OCI-LY7 (cell line): ENCODE data around the gene PRICKLE2. TPM values are rescaled to one million over a fixed set of nuclear protein-coding genes. Genes with fewer than 3 reads are reported as not detected.

Experiments
- BruUV-seq: library from RNA; stranded (reverse); fragments of 400-500 nt; replicated peaks from 2 replicates; lab custom pipeline; 2021; lab: Mats Ljungman, UMichigan
- CTCF ChIA-PET: fragments of 300-600 bp; sonication (Branson Sonifier 250); formaldehyde crosslinking; loops from one replicate; lab custom pipeline; 2022; ENCODE audit warnings: antibody characterized with exemption; ENCODE audit not compliant: unreplicated experiment; lab: Charles Lee
- POLR2A ChIA-PET: fragments of 300-600 bp; sonication (Branson Sonifier 250); formaldehyde crosslinking; loops from one replicate; lab custom pipeline; 2022; ENCODE audit warnings: antibody characterized with exemption; lab: Charles Lee
- DNase-seq: peaks from one replicate; pipeline ENCODE4 v3.0.0-alpha.2; 2015; ENCODE audit warnings: low spot score
- H2AFZ ChIP-seq: fragments of 200-600 bp; sonication (generic), shearing (Covaris generic); 2 replicates; pipeline ENCODE4 v1.6.1; 2014; ENCODE audit warnings: mild to moderate bottlenecking, antibody characterized with exemption, low read length, moderate library complexity
- H3K27ac ChIP-seq: fragments of 200-600 bp; sonication (generic); 2 replicates; pipeline ENCODE4 v1.5.1; 2014; ENCODE audit warnings: mixed run types, low read depth, mild to moderate bottlenecking, moderate library complexity, low read length, inconsistent platforms; ENCODE audit not compliant: poor library complexity, severe bottlenecking
- H3K36me3 ChIP-seq: fragments of 200-600 bp; sonication (generic); 2 replicates; pipeline ENCODE4 v1.6.1; 2014; ENCODE audit warnings: mild to moderate bottlenecking, antibody characterized with exemption, low read length, moderate library complexity, mixed read lengths; ENCODE audit not compliant: insufficient read depth
- H3K4me1 ChIP-seq: fragments of 200-600 bp; sonication (generic); 2 replicates; pipeline ENCODE4 v1.5.1; 2014; ENCODE audit warnings: mild to moderate bottlenecking, low read length; ENCODE audit not compliant: insufficient read depth, poor library complexity, severe bottlenecking
- H3K4me2 ChIP-seq: fragments of 200-600 bp; sonication (generic); 2 replicates; pipeline ENCODE4 v1.6.1; 2014; ENCODE audit warnings: mild to moderate bottlenecking, low read length
- H3K4me3 ChIP-seq: fragments of 200-600 bp; sonication (generic); 2 replicates; pipeline ENCODE4 v1.5.1; 2014; ENCODE audit warnings: mild to moderate bottlenecking, low read depth, low read length; ENCODE audit not compliant: poor library complexity, severe bottlenecking
- H3K79me2 ChIP-seq: fragments of 200-600 bp; sonication (generic); 2 replicates; pipeline ENCODE4 v1.6.1; 2016; ENCODE audit warnings: low read depth, mild to moderate bottlenecking, low read length, moderate library complexity, mixed read lengths; ENCODE audit not compliant: insufficient read depth
- H3K9me2 ChIP-seq: fragments of 200-600 bp; sonication (generic); 2 replicates; pipeline ENCODE4 v1.6.1; 2016; ENCODE audit warnings: mild to moderate bottlenecking, low read length, mixed read lengths; ENCODE audit not compliant: insufficient read depth
- H3K9me3 ChIP-seq: fragments of 200-600 bp; sonication (generic); 2 replicates; pipeline ENCODE4 v1.6.1; 2014; ENCODE audit warnings: mild to moderate bottlenecking, mixed run types, low read length, mixed read lengths
- H4K20me1 ChIP-seq: fragments of 200-600 bp; sonication (generic); 2 replicates; pipeline ENCODE4 v1.6.1; 2014; ENCODE audit warnings: mild to moderate bottlenecking, antibody characterized with exemption, low read length, moderate library complexity, mixed read lengths; ENCODE audit not compliant: insufficient read depth
- EZH2phosphoT487 ChIP-seq: fragments of 200-600 bp; sonication (generic); IDR thresholded peaks from 2 replicates; pipeline ENCODE4 v1.6.1; 2018; ENCODE audit warnings: low read depth, borderline replicate concordance, mild to moderate bottlenecking, mixed run types, antibody characterized with exemption, low read length, moderate library complexity, mixed read lengths
- intact Hi-C: fragments of 100-400 bp; cut with micrococcal nuclease; formaldehyde crosslinking; loops from one replicate; pipeline ENCODE4 v1.10.0; 2022; ENCODE audit not compliant: unreplicated experiment
- total RNA-seq, 2 experiments: library from RNA; depleted of rRNA in 1 of 2; stranded (reverse); fragments of >200 nt in 1 of 2; shearing (Covaris generic) in 1 of 2; gene quantifications; 2 replicates each; pipeline ENCODE4 v1.2.3, GENCODE V29; 2014 to 2022
- TF ChIP-seq, protein P1 (sequence below): fragments of 200-600 bp; sonication (generic); conservative IDR thresholded peaks from 2 replicates; pipeline ENCODE4 v1.5.1; 2014; ENCODE audit warnings: mild to moderate bottlenecking, antibody characterized with exemption, low read length, moderate library complexity, mixed read lengths

PRICKLE2 gene
- total RNA-seq, 2 experiments from 2014 or later: 2.0 to 3.9 TPM

DNA sequence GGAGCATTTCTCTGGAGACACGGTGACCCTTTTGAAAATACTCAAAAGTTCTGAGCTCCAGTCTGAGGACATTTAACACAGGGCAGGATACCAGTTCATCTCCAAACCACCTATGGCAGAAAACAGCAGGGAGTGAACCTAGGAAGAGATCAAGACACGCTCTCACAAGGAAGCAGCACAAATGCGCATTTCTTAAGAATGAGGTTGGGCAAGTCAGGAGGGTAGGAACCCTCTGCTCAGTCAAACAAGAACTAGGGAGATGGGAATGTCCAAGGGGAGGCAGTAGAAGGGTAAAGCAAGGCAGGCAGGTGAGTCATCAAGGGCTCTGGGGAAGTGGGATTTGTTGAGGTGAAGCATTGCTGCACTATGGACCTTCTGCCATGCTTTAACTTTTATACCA lies 141.7 kb downstream of the PRICKLE2 start:
- ChIA-PET CTCF (no interaction called here), POLR2A (no interaction called here)
- H3K27ac ChIP-seq: no peak overlapping the region
- H3K4me3 ChIP-seq: no peak overlapping the region
- H3K36me3 ChIP-seq: no peaks in the 10 kb centered on the region
- H2AFZ ChIP-seq: no peak overlapping the region
- no peak for TF ChIP-seq EZH2phosphoT487
- TF ChIP-seq, protein P1, sequence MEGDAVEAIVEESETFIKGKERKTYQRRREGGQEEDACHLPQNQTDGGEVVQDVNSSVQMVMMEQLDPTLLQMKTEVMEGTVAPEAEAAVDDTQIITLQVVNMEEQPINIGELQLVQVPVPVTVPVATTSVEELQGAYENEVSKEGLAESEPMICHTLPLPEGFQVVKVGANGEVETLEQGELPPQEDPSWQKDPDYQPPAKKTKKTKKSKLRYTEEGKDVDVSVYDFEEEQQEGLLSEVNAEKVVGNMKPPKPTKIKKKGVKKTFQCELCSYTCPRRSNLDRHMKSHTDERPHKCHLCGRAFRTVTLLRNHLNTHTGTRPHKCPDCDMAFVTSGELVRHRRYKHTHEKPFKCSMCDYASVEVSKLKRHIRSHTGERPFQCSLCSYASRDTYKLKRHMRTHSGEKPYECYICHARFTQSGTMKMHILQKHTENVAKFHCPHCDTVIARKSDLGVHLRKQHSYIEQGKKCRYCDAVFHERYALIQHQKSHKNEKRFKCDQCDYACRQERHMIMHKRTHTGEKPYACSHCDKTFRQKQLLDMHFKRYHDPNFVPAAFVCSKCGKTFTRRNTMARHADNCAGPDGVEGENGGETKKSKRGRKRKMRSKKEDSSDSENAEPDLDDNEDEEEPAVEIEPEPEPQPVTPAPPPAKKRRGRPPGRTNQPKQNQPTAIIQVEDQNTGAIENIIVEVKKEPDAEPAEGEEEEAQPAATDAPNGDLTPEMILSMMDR: no peak
- H3K4me1 ChIP-seq: no peaks in the 10 kb centered on the region
- intact Hi-C loops: no loop called here
- no peak overlapping the region for H3K4me2 ChIP-seq
- no peaks in the 10 kb centered on the region for H3K9me3 ChIP-seq
- no peaks in the 10 kb centered on the region for H3K9me2 ChIP-seq
- no TSS peak for BruUV-seq
- no peaks in the 10 kb centered on the region for H3K79me2 ChIP-seq
- DNase-seq: no peak
- H4K20me1 ChIP-seq: no peaks in the 10 kb centered on the region

DNA sequence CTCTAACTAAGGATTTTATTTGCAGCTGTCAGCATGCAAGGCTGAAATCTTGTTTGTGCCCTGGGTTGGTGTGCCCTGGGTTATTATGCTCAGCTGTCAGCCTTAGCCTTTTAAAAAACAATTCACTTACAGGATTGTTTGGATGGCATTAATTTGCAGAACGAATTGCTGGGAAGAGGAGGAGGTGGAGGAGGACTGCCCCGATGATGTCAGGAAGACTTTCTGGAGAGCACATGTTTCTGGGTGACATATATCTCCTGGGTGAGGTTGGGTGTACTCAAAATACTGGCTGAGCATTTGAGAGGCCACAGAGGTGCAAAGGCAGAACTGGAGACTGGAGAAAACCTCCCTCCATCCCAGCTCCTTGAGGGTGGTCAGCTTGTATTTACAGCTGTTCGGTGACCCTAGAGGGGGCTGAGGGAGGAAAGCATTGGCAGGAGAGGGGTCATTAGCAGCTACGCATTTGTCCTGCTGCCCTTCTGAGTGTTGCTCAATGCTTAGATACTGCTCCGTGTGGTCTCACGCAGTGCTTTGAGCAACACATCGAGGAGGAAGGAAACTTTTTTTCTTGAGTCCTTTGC lies 142.2 kb downstream of the PRICKLE2 start:
- Histone ChIP-seq H3K4me2 (no peak overlapping the region), H4K20me1 (no peaks in the 10 kb centered on the region), H3K4me3 (no peak overlapping the region), H3K4me1 (no peaks in the 10 kb centered on the region), H3K9me3 (no peaks in the 10 kb centered on the region), H3K27ac (no peak overlapping the region), H3K9me2 (no peaks in the 10 kb centered on the region), H2AFZ (no peak overlapping the region), H3K36me3 (no peaks in the 10 kb centered on the region), H3K79me2 (no peaks in the 10 kb centered on the region)
- ChIA-PET POLR2A (no interaction called here), CTCF (no interaction called here)
- no peak for DNase-seq
- no peak for TF ChIP-seq EZH2phosphoT487
- TF ChIP-seq, protein P1: no peak
- intact Hi-C loops: no loop called here
- no TSS peak for BruUV-seq

DNA sequence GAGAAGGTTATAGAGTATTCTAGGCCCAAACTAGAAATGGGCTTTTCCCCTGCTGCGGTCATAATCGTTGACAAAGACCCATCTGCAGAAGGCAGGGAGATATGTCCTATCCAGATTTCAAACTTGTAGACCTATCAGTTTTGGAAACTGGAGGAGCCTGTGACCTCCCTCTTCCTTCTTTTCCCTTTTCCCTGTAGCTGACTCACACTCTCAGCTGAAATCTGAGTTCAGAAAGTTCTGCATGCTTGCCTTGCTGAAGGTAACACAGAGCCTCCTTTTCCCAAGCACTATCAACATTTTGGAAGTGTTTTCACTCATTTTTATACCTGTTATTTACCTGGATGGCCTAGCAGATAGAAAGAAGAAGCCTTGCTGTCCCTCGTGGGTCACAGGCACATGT lies 142.9 kb downstream of the PRICKLE2 start:
- Histone ChIP-seq H3K4me1 (no peaks in the 10 kb centered on the region), H3K4me3 (no peak overlapping the region), H3K27ac (no peak overlapping the region), H3K4me2 (no peak overlapping the region), H2AFZ (no peak overlapping the region), H3K9me3 (no peaks in the 10 kb centered on the region), H4K20me1 (no peaks in the 10 kb centered on the region), H3K9me2 (no peaks in the 10 kb centered on the region), H3K36me3 (no peaks in the 10 kb centered on the region), H3K79me2 (no peaks in the 10 kb centered on the region)
- no peak for DNase-seq
- ChIA-PET CTCF (no interaction called here), POLR2A (no interaction called here)
- intact Hi-C loops: no loop called here
- no TSS peak for BruUV-seq
- TF ChIP-seq, protein P1: no peak
- no peak for TF ChIP-seq EZH2phosphoT487
